ENCODE results near the gene AARSD1. TPM values are rescaled to one million over a fixed set of nuclear protein-coding genes. Genes with fewer than 3 reads are reported as not detected.

AARSD1 gene
- total RNA-seq, 1 experiment from 2014 or later = 35.4 TPM

GRCh38 chr17:42906772-42907446, 57.3 kb downstream of the AARSD1 start:
- H3K27me3 ChIP-seq (ENCODE audit: insufficient read depth, low read depth) = no peaks in the 10 kb centered on the region; the same call in 1 of the 2 replicates
- no peaks in the 10 kb centered on the region for H3K9me3 ChIP-seq (ENCODE audit: insufficient read depth, low read depth)
- no peak for DNase-seq
- H2AFZ ChIP-seq = no peak overlapping the region
- H3K4me1 ChIP-seq (replicated peaks; ENCODE audit: insufficient read depth) = no peaks in the 10 kb centered on the region
- no peaks in the 10 kb centered on the region for H3K79me2 ChIP-seq (ENCODE audit: low read depth)
- no TSS peak for BruUV-seq (replicated peaks)
- no peaks in the 10 kb centered on the region for H3K9me2 ChIP-seq (ENCODE audit: insufficient read depth)
- TF ChIP-seq CTCF (conservative IDR thresholded peaks at IDR 0.05) (no peak), EZH2 (IDR thresholded peaks at IDR 0.05; ENCODE audit: low read depth) (no peak)
- peaks cover 7% of the 10 kb centered on the region; the same call in 1 of the 2 replicates for H3F3A ChIP-seq (ENCODE audit: insufficient read depth, low read depth)
- ChIA-PET POLR2A (ENCODE audit: unreplicated experiment) (no interaction called here), CTCF (interaction anchor here (0.5 kb wide), 1 partner anchor 120 kb away, joined by 6 read pairs; no protein-coding TSS in a partner anchor)
- intact Hi-C loops (cut with micrococcal nuclease; ENCODE audit: unreplicated experiment) = no loop called here
- no peak overlapping the region for H3K4me2 ChIP-seq
- H3K4me3 ChIP-seq = no peak overlapping the region
- no peak overlapping the region for H3K27ac ChIP-seq
- no peaks in the 10 kb centered on the region for H3K36me3 ChIP-seq (ENCODE audit: low read depth)
- no peaks in the 10 kb centered on the region for H4K20me1 ChIP-seq (ENCODE audit: insufficient read depth)

GRCh38 chr17:42904110-42904469, 60.2 kb downstream of the AARSD1 start:
- H3K4me1 ChIP-seq (replicated peaks; ENCODE audit: insufficient read depth) = no peaks in the 10 kb centered on the region
- intact Hi-C loops (cut with micrococcal nuclease; ENCODE audit: unreplicated experiment) = no loop called here
- ChIA-PET POLR2A (ENCODE audit: unreplicated experiment) (no interaction called here), CTCF (no interaction called here)
- no peak overlapping the region for H3K27ac ChIP-seq
- BruUV-seq (replicated peaks) = no TSS peak
- H4K20me1 ChIP-seq (ENCODE audit: insufficient read depth) = no peaks in the 10 kb centered on the region
- H3K36me3 ChIP-seq (ENCODE audit: low read depth) = no peaks in the 10 kb centered on the region
- H3K4me3 ChIP-seq = no peak overlapping the region
- H3K4me2 ChIP-seq = no peak overlapping the region
- no peaks in the 10 kb centered on the region for H3K9me3 ChIP-seq (ENCODE audit: insufficient read depth, low read depth)
- H3F3A ChIP-seq (ENCODE audit: insufficient read depth, low read depth) = peaks cover 2% of the 10 kb centered on the region; the same call in 1 of the 2 replicates
- no peak for DNase-seq
- TF ChIP-seq EZH2 (IDR thresholded peaks at IDR 0.05; ENCODE audit: low read depth) (no peak), CTCF (conservative IDR thresholded peaks at IDR 0.05) (no peak)
- no peaks in the 10 kb centered on the region for H3K9me2 ChIP-seq (ENCODE audit: insufficient read depth)
- H3K27me3 ChIP-seq (ENCODE audit: insufficient read depth, low read depth) = no peaks in the 10 kb centered on the region; the same call in 1 of the 2 replicates
- no peaks in the 10 kb centered on the region for H3K79me2 ChIP-seq (ENCODE audit: low read depth)
- H2AFZ ChIP-seq = no peak overlapping the region

- Histone ChIP-seq H3K9me3 (ENCODE audit: insufficient read depth, low read depth) (no peaks in the 10 kb centered on the region), H3F3A (ENCODE audit: insufficient read depth, low read depth) (no peaks in the 10 kb centered on the region), H3K27ac (no peak overlapping the region), H3K4me3 (no peak overlapping the region), H4K20me1 (ENCODE audit: insufficient read depth) (no peaks in the 10 kb centered on the region), H3K79me2 (ENCODE audit: low read depth) (no peaks in the 10 kb centered on the region), H3K9me2 (ENCODE audit: insufficient read depth) (no peaks in the 10 kb centered on the region), H3K36me3 (ENCODE audit: low read depth) (no peaks in the 10 kb centered on the region), H3K27me3 (ENCODE audit: insufficient read depth, low read depth) (no peaks in the 10 kb centered on the region; the same call in 1 of the 2 replicates), H3K4me2 (no peak overlapping the region), H2AFZ (no peak overlapping the region), H3K4me1 (replicated peaks; ENCODE audit: insufficient read depth) (no peaks in the 10 kb centered on the region)
- TF ChIP-seq CTCF (conservative IDR thresholded peaks at IDR 0.05) = no peak
- TF ChIP-seq EZH2 (IDR thresholded peaks at IDR 0.05; ENCODE audit: low read depth) = no peak
- CTCF ChIA-PET = no interaction called here
- intact Hi-C loops (cut with micrococcal nuclease; ENCODE audit: unreplicated experiment) = no loop called here
- POLR2A ChIA-PET (ENCODE audit: unreplicated experiment) = no interaction called here
- BruUV-seq (replicated peaks) = no TSS peak
- no peak for DNase-seq
Measured at GRCh38 chr17:42901535-42902229, 62.6 kb downstream of the AARSD1 start.

Other genes with a start within 250 kb of the AARSD1 start
- 22.8 and 24.8 TPM in 2 replicates for gene EZH1, start 219.4 kb downstream of the AARSD1 start, total RNA-seq (2021)
- 1.1 TPM in 1 of 2 replicates, not detected in the other for gene RAMP2, start 203.2 kb downstream of the AARSD1 start, total RNA-seq (2021)
- 38.7 and 48.4 TPM in 2 replicates for gene VPS25, start 191.0 kb downstream of the AARSD1 start, total RNA-seq (2021)
- gene WNK4, start 183.8 kb downstream of the AARSD1 start, total RNA-seq (2021) = 8.3 and 11.9 TPM in 2 replicates
- gene COA3, start 165.8 kb downstream of the AARSD1 start, total RNA-seq (2021) = 49.3 and 49.9 TPM in 2 replicates
- gene CNTD1, start 165.6 kb downstream of the AARSD1 start, total RNA-seq (2021) = not detected in 2 replicates
- 58.9 and 66.0 TPM in 2 replicates for gene BECN1, start 140.2 kb downstream of the AARSD1 start, total RNA-seq (2021)
- gene PSME3, start 131.1 kb downstream of the AARSD1 start, total RNA-seq (2021) = 115 and 122 TPM in 2 replicates
- 3.7 TPM in 2 replicates for gene AOC2, start 119.9 kb downstream of the AARSD1 start, total RNA-seq (2021)
- gene AOC3, start 113.3 kb downstream of the AARSD1 start, total RNA-seq (2021) = 0.98 and 2.8 TPM in 2 replicates
- not detected in 2 replicates for gene G6PC1, start 63.7 kb downstream of the AARSD1 start, total RNA-seq (2021)
- 0.70 and 1.3 TPM in 2 replicates for gene PTGES3L, start 15.6 kb upstream of the AARSD1 start, total RNA-seq (2021)
- gene RUNDC1, start 16.1 kb upstream of the AARSD1 start, total RNA-seq (2021) = 12.7 and 13.8 TPM in 2 replicates
- 593 and 950 TPM in 2 replicates for gene RPL27, start 34.0 kb upstream of the AARSD1 start, total RNA-seq (2021)
- 19.7 and 22.1 TPM in 2 replicates for gene IFI35, start 42.3 kb upstream of the AARSD1 start, total RNA-seq (2021)
- 212 and 220 TPM in 2 replicates for gene VAT1, start 57.9 kb upstream of the AARSD1 start, total RNA-seq (2021)
- 0.26 and 0.43 TPM in 2 replicates for gene RND2, start 60.8 kb upstream of the AARSD1 start, total RNA-seq (2021)
- gene BRCA1, start 160.9 kb upstream of the AARSD1 start, total RNA-seq (2021) = 40.9 and 52.0 TPM in 2 replicates
- gene NBR1, start 206.8 kb upstream of the AARSD1 start, total RNA-seq (2021) = 80.5 and 93.7 TPM in 2 replicates
- gene TMEM106A, start 247.4 kb upstream of the AARSD1 start, total RNA-seq (2021) = 8.3 and 8.6 TPM in 2 replicates

All from PC-9 (cell line).